HG03439 (cell line): ENCODE measurements around the gene PIGQ.

Experiments used
- ATAC-seq: cut with Tn5 transposase; IDR thresholded peaks from one replicate; pipeline ENCODE4 v1.9.1; 2021; ENCODE audit warnings: mild to moderate bottlenecking, moderate library complexity; ENCODE audit not compliant: unreplicated experiment

PIGQ gene

DNA sequence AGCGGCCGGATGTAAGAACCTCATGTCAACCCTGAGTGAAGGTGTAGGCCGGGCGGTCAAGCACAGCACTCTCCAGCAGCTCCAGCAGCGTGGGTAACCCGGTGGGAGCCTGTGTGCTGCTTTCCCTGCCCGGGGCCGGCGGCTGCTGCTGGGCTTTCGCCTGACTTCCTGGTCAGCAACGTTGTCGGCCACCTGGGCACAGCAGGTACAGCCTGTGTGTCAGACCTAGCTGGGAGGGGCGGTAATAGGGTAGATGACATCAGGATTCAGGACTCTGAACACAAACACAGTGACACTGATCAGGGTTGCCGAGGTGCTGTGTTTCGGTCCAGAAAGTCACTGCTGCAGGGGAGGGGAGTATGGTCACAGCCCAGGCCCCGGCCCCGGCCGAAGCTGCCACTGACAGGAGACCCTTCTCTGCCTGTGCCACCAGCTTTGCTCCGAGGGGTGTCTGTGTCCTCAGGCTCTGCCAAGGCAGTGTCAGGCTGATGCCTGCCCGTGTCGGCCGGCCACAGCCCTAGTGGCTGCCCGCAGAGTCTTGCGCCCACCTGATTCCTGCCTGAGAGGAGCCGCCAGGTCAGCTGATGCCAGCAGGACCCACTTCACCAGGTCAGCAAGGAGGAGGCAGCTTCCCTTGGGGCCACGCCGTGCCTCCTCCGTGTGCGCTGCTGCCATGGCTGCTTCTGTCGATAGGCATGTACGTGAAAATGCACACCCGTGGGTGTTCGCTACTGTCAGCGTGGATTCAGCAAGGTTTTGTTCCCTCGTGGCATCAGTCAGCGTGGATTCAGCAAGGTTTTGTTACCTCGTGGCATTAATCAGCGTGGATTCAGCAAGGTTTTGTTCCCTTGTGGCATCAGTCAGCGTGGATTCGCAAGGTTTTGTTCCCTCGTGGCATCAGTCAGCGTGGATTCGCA lies 29.3 kb downstream of the PIGQ start:
- ATAC-seq: no peak

DNA sequence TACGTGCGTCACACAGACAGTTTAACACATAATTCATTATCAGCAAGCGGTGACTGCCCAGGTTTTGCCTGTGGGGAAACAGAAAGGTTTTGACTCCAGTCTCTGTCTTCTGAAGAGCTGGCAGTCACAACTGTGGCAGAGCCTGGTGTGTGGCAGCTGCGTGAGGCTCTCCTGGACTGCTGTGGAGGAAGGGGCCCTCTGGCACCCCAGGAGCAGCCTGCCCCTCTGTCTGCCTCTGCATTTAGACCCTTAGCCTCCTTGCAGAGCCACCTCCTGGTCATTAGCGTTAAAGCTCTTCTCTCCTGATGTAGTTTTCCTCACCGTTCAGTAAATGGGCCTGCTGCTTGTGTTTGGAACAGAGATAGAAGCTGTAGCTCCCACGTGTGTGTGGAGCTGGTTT lies 31.0 kb downstream of the PIGQ start:
- ATAC-seq: no peak

DNA sequence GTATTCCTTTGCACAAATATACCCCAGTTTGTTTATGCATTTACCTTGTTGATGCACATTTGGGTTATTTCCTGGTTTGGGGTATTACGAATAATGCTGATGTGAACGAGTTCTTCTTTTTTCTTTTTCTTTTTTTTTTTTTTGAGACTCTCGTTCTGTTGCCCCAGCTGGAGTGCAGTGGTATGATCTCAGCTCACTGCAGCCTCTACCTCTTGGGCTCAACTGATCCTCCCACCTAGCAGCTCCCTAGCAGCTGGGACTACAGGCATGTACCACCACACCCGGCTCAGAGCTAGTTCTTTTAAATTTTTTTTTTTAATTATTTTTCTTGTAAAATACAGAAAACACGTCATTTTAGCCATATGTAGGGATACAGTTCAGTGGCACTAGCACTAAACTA lies 34.2 kb downstream of the PIGQ start:
- ATAC-seq: no peak

DNA sequence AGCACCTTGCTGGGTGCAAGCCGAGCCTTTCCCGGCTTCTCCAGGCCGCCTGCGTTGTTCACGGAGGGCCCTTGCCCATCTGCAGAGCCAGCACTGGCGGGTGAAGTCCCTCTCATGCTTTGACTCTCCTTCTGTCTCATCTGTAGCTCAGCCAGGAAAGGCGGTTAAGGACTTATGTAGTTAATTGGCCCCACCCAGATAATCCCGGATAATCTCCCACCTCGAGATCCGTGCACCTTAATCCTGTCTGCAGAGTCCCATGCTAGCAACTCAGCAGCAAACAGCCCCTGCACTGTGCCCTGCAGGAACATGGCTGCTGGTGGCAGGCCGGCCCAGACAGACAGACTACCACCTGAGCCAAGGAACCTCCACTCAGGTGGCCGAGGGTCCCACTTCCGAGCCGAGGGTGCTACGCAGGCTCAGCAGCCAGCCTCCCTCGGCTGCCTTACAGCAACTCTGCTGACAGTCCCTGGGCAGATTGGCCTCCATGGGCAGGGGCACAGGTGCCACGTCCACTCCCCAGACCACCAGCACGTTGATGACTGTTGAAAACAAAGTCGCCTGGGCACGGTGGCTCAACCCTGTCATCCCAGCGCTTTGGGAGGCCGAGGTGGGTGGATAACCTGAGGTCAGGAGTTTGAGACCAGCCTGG lies 37.0 kb downstream of the PIGQ start:
- no peak for ATAC-seq

DNA sequence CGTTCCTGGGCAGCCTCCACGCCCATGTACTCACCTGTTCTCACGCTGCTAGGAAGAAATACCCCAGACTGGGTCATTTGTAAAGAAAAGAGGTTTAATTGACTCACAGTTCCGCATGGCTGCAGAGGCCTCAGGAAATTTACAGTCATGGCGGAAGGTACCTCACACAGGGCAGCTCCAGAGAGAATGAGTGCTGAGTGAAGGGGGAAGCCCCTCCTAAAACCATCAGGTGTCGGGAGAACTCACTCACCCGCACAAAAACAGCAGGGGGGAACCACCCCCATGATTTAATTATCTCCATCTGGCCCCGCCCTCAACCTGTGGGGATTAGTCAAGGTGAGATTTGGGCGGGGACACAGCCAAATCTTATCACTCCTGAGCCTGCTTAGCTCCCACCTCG lies 38.3 kb downstream of the PIGQ start:
- no peak for ATAC-seq

DNA sequence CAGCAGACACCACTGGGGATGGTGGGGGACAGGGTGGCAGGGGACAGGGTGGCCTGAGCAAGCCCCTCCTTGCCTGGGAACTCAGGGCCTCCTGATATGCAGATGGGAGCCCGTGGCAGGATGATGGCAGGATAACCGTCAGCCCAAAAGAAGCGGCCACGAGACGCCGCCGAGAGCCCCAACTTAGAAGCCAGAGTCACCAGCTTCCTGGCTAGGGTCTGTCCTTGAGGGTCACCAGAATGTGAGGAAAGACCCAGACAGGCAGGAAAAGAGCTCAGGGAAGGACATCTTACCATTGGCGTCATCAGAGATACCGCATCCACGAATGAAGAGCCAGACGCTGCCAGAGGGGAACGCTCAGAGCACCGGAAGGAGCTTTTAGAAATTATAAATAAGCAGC lies 39.5 kb downstream of the PIGQ start:
- ATAC-seq: no peak

DNA sequence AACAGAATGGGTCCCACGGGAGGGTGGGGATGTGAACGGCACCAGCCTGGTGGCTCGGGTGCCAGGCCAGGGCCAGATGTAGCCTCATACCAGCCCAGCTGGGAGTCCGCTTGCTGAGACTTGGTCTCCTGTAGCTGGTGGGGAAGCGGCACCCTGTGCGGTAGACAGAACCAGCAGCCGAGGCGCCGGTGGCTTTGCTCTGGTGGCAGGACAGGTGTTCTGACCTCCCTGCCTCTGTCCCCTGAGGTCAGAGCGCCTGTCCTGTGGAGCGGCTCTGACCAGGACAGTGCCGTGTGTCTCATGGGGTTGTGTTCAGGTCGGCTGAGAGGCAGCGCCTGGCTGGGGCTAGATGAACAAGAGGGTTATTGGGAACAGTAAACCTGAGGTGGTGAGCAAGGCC lies 40.2 kb downstream of the PIGQ start:
- ATAC-seq: no peak

DNA sequence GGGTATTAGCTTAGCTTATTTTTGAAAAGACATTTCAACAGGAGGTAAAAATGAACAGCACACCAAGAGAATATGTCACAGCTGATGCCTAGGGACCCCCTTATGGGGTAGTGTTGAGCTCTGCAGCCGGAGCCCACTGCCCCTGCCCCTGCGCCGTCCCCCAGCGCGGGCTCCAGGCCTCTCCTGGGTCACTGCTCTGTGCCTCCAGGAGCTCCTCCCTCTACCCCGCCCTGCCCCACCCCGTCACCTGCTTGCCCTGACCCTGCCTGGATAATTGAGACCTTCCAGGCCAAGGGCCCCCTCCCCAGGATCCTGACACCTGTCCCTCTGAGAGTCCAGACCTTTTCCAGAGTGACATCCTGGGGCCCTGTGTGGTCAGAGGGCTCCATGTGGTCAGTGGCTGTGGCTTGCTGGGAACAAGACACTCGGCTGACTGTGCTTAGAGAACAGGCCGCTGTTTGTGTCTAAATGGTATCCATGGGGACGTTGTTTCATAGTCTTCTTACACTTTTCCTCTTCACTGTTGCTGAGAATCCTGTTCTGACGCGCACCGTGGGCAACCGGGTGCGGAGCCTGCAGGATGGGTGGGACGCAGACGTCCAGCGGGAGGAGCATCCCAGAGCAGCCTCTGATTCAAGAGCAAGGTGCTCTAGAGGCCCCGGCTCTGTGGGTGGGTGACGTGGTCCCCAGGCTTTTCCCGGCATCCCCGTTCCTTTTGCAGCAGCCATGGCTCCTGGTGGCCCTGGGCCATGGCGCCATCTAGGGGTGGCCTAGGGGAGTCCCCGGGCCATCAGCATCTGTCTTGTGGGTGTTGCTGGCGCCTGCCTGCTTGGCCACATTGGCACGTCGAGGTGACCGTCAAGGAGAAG lies 41.0 kb downstream of the PIGQ start:
- ATAC-seq: no peak

DNA sequence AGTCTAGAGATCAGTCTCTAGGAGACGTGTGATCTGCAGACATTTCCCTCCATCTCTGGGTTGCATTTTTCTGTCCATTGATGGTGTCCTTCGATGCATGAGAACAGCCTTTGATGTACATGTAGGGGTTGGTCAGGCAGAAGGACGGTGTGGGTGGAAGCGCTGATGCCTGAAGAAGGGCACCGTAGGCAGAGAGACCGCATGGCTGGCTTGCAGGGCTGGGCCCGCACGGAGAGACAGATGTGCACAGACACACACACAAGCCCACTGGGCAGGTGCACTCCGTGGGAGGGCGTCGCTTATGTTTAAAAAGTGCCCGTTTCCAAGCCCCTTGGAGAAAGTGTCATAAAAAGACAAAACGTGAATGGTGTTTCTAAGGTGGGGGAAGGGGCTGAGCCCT lies 45.4 kb downstream of the PIGQ start:
- ATAC-seq: no peak

DNA sequence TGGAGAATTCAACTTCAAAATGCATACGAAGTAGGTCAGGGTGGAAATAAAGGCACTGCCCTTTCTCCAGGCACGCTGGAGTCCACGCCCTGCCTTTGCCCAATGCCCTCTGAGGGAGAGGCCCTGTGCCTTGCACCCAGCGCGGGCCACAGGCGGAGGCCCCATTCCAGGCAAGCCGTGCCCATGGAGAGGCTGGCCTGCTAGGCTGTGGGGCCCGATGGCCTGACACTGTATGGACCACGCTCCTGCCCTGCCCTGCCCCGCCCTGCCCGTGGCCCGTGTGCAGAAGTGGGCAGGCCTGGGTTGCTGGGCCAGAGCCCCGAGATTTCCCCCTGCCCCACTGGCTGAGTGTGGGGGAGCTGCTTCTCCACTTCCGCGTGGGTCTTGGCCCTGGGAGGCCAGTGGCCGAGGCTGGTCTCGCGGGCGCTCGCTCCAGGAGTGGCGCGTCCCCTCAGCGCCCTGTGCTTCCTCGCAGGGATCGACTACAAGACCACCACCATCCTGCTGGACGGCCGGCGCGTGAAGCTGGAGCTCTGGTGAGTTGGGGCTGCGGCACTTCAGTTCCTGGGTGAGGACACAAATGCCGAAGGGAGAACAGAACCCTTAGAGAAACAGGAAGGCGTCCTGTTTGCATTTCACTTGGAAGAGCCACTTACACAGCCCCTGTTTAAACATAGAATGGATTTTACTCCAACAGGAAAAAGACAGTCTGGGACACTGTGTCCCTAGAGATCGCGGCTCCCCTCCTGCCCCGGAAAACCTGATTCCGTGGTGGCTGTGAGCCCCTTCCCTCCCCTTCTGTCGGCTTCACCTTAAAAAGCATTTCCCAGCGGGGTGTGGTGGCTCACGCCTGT lies 47.2 kb downstream of the PIGQ start:
- ATAC-seq: no peak

DNA sequence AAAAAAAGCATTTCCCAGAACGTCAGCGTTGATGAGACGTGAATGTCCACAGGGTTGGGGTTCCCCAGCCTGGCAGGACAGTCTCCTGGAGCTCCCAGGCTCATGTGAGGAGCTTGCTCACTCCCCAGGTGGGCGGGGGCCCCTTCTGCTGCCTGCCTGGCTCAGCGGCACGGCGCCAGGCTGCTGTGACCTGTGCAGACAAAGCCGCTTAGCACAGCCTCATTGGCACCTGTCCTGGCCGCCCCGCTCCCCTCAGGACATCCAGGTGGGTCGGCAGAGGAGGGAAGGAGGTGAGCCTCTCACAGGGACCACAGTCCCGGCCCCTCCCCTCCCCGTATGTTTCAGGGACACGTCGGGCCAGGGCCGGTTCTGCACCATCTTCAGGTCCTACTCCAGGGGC lies 48.1 kb downstream of the PIGQ start:
- ATAC-seq: no peak

DNA sequence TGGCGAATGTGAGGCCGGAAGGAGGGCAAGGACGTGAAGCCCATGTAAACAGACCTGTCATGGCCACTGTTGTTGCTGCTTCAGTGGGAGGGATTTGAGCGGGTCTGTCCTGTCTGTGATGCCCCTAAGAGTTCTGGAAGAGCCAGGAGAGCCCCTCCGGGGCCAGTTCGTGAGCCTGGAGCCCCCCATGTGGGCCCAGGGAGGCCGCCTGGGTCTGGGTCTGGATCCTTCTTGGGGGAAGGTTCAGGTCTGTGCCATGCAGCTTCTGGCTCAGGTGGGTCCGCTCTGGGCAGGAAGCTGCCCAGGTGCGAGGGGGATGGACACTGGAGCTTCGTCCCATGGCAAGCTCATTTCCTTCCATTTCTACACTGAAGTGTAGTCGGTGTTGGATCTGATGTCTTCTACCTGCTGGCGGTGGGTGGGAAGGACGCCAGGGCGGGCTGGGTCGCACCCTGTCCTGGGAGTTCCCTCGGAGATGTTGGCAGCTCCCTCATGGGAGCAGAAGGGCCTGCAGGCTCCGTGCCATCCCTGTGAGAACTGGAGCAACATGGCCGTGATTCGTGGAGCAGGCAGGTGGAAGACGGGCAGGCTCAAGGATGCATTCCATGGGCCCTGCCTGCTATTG lies 49.8 kb downstream of the PIGQ start:
- ATAC-seq: no peak

DNA sequence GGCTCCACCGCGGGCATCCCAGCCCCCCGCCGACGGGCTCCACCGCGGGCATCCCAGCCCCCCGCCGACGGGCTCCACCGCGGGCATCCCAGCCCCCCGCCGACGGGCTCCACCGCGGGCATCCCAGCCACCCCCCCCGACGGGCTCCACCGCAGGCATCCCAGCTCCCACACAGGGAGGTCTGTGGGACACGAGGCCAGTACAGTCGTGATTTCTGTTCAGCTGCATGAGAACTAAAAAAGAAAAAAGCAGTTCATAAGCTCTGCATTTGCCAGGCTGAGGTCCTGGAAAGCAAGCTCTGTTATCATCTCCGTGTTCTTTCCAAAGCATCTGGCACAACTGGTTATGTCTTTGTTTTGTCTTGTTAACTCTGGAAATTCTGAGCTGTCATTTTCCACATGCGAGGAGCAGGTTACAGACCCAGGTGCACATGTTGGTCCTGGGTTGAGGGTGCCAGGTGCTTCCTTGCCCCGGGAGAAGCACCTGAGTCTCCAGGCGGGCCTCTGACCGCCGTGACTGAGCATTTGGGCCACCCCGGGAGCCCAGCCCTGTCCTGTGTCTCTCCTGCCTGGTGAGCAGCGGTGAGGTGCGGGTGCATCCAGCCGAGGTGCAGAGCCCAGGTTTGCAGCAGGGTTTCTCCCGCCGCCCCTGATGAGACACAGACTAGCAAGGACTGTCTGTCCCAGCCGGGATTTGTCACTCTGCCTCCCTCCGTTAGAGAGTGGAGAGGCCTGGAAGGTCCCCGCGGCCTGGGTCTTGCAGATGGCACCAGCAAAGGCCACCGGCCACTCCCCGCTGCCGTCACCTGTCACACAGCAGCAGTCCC lies 51.1 kb downstream of the PIGQ start:
- ATAC-seq: no peak

DNA sequence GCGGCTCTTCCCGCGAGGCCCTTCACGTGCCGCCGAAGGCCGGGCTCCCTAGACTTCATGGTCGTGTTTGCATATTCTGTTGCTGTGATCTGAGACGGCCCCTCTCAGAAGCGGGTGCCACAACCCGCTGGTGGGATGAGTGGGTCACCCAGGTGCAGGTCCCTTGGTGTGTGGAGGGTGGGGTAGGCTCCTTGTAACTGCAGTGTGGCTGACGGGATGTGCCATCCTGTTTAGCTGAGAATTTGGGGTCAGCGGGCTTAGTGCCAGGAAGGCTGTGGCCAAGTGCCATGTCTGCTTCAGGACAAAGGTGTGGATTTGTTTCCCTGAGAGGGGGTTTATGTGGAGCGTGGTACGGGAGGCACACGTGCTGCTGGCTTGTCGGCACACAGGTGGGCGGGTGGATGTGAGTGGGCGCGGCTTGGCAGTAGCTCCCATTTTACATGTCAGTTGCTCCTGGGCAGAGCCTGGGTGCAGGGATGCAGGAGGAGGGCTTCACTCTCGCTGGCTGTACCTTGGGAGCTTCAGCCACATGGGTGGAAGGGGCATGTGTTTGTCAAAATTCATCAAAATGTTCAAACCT lies 51.8 kb downstream of the PIGQ start:
- ATAC-seq: no peak

DNA sequence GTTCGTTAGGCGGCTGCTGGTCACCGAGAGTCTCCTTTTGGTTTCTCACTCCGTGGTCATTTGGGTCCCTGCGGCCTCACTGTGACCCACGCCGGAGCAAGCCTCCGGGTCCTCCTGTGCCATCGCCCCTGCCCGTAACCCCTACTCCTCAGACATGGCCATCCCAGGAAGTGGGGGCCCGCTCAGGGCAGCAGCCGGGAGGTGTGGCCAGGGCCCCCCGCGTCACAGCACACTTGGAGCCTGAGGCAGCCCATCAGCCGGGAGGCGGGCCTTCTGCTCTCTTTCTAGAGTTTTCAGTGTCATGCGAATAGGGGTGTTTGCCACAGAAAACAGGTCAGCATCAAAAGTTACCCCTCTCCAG lies 53.1 kb downstream of the PIGQ start:
- no peak for ATAC-seq

DNA sequence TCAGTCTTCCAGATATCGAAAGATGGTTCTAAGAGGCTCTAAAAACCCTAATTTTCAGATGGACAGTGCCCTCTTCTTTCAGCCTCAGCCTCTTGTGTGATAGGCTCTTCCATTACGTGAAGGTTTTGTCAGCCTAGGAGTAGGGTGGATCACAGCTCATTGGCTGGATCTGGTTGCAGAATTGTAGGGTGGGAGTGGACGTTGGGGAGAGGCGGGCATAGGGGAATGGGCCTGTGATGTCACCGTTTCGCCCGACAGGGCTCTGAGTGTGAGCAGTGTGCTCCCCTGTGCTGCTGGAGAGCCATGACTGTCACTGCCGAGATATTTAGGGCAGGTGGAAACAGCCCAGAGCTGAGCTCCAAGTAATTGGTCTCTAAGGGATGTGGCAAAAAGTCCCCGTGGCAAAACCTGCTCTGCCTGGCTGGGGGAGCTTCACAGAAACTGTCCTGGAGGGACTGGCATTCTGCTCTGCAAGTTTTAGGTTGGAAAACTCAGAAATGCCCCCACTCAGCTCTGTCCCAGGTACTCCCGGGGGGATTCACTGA lies 54.8 kb downstream of the PIGQ start:
- no peak for ATAC-seq

DNA sequence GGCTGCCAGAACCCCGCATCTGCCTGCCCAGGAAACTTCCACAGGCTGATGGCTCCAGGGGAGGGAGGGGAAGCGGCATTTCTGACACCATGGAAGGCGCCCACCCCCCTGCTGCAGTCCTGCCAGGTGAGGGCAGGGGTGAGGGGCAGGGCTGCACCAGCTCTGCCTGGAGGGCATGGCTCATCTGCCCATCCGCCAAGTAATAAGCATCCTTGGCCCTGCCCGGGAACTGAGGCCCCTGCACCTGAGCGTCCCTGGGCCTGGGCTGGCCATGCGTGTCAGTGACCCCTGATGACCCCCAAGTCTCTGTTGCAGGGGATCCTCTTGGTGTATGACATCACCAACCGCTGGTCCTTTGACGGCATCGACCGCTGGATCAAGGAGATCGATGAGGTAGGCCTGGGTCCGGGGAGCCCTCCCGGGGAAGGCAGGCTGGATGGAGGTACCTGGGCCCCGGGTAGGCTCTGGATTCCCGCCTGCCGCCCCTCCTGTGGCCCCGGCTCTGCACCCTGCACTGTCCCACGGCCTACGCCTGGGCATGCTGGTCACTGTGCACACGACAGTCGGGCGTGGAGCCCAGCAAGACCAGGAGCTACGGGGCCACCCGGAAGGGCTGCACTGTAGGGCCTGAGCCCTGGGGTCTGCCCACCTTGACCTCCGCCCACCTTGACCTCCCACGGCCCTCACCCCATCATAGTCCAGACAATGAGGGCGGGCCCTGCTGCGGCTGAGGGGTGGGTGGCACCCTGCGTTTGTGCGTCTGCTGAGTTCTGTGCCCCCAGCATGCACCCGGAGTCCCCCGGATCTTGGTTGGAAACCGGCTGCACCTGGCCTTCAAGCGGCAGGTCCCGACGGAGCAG lies 55.6 kb downstream of the PIGQ start:
- ATAC-seq: no peak
